Gastroesophageal sphincter (tissue), 4 donors: ENCODE data around the gene AP3D1. TPM values are rescaled to one million over a fixed set of nuclear protein-coding genes. Genes with fewer than 3 reads are reported as not detected.
A peak's percentile ranks its signal among the peaks of the same experiment; 100 is the strongest.

Experiments
- ATAC-seq: fragments of 150-250 bp; one replicate; pipeline ENCODE4 v1.9.1; 2016; ENCODE audit warnings: mild to moderate bottlenecking, moderate library complexity
- H3K27ac ChIP-seq, 4 donors: fragments of 200-600 bp; sonication (generic) in 3 of 4; 1 replicate in 3 of 4; 2 replicates in 1 of 4; pipeline ENCODE4 v1.5.1; 2016 to 2019
- H3K27me3 ChIP-seq: fragments of 200-600 bp; sonication (generic); one replicate; pipeline ENCODE4 v1.5.1; 2019
- H3K36me3 ChIP-seq, 2 donors: fragments of 200-600 bp; sonication (generic); one replicate each; pipeline ENCODE4 v1.5.1; 2019; ENCODE audit warnings: control low read depth in 1 of 2
- H3K4me1 ChIP-seq, 3 donors: fragments of 200-600 bp; sonication (generic); 1 replicate in 2 of 3; 2 replicates in 1 of 3; pipeline ENCODE4 v1.5.1; 2016 to 2019; ENCODE audit warnings: control low read depth in 2 of 3
- H3K4me3 ChIP-seq, 2 donors: fragments of 200-600 bp; sonication (generic); one replicate each; pipeline ENCODE4 v1.5.1; 2019; ENCODE audit warnings: mild to moderate bottlenecking in 1 of 2, moderate library complexity in 1 of 2
- H3K9me3 ChIP-seq, 3 donors: fragments of 200-600 bp; sonication (generic); one replicate each; pipeline ENCODE4 v1.5.1; 2017 to 2019; ENCODE audit warnings: control low read depth in 2 of 3
- CTCF ChIP-seq, 4 experiments: fragments of 200-600 bp in 2 of 4; fragments of 450-650 bp in 2 of 4; sonication (generic) in 1 of 4; IDR thresholded peaks; one replicate each; pipeline ENCODE4 v1.5.1; 2017 to 2019; ENCODE audit warnings: antibody characterized with exemption in 4 of 4, mild to moderate bottlenecking in 2 of 4, moderate library complexity in 2 of 4
- EP300 ChIP-seq: sonication (generic); formaldehyde crosslinking; IDR thresholded peaks from one replicate; pipeline ENCODE4 v1.6.1; 2017; ENCODE audit warnings: antibody characterized with exemption, mild to moderate bottlenecking
- POLR2A ChIP-seq, 2 donors: fragments of 450-650 bp; IDR thresholded peaks; one replicate each; pipeline ENCODE4 v1.6.1; 2017; ENCODE audit warnings: antibody characterized with exemption in 2 of 2, mild to moderate bottlenecking in 2 of 2, moderate library complexity in 1 of 2
- POLR2AphosphoS5 ChIP-seq: sonication (generic); formaldehyde crosslinking; IDR thresholded peaks from one replicate; pipeline ENCODE4 v1.6.1; 2017; ENCODE audit warnings: antibody characterized with exemption
- WGBS, 2 donors: methylation state at CpG; one replicate each; pipeline ENCODE4 v1.1.5; 2018; ENCODE audit warnings: low coverage in 1 of 2; 5-methylcytosine and 5-hydroxymethylcytosine counted together
- total RNA-seq, 4 donors: library from RNA; depleted of rRNA; stranded (reverse); fragments of >200 nt; gene quantifications; one replicate each; pipeline ENCODE4 v1.1.0, GENCODE V29; 2016

Gene AP3D1
- total RNA-seq, 4 donors from 2014 or later = 69.9 to 132 (median 73.8) TPM

GRCh38 chr19:2060884-2061494 is 90.4 kb downstream of the AP3D1 start:
- H3K4me1 ChIP-seq = peaks cover 0 to 90% (median 51%) of the 10 kb centered on the region in 3 donors
- no CpG with 5 or more reads among the region's 55 CpGs for WGBS, 2 donors

GRCh38 chr19:2059422-2060201 is 91.8 kb downstream of the AP3D1 start:
- peak; percentile 14 for ATAC-seq
- H3K4me3 ChIP-seq = peak overlapping the region in 1 of 2 donors; percentile 83

More at GRCh38 chr19:2060884-2061494, 90.4 kb downstream of the AP3D1 start:
- TF ChIP-seq EP300 (no peak), POLR2AphosphoS5 (peak; percentile 67), POLR2A (IDR thresholded peaks at IDR 0.05) (peak; percentile 89 to 95), CTCF (IDR thresholded peaks at IDR 0.05) (peak in 2 of 4 experiments; percentile 6 to 13)
- Histone ChIP-seq H3K36me3 (no peaks in the 10 kb centered on the region), H3K27me3 (no peaks in the 10 kb centered on the region), H3K9me3 (no peaks in the 10 kb centered on the region), H3K4me3 (peak overlapping the region; percentile 49 to 83), H3K27ac (peak overlapping the region; percentile 94 to 100 (median 99))
- peak; percentile 66 for ATAC-seq

GRCh38 chr19:2058570-2059421 is 92.6 kb downstream of the AP3D1 start:
- no peak overlapping the region for H3K4me3 ChIP-seq
- H3K4me1 ChIP-seq = peaks cover 0 to 94% (median 65%) of the 10 kb centered on the region in 3 donors
- TF ChIP-seq POLR2AphosphoS5 (no peak), EP300 (no peak), POLR2A (IDR thresholded peaks at IDR 0.05) (no peak), CTCF (IDR thresholded peaks at IDR 0.05) (no peak)
- no peaks in the 10 kb centered on the region for H3K9me3 ChIP-seq
- H3K27ac ChIP-seq = peak overlapping the region; percentile 94 to 100 (median 99)
- H3K36me3 ChIP-seq = no peaks in the 10 kb centered on the region
- H3K27me3 ChIP-seq = no peaks in the 10 kb centered on the region
- ATAC-seq = no peak
- 86 to 90% methylated on average over 4 to 11 of the region's 27 CpGs for WGBS, 2 donors

More at GRCh38 chr19:2059422-2060201, 91.8 kb downstream of the AP3D1 start:
- WGBS, 2 donors = 20% methylated on average over 1 of the region's 24 CpGs; no CpG with 5 or more reads in 1 of the 2 donors
- TF ChIP-seq EP300 = no peak
- peak in 1 of 2 donors; percentile 24 for TF ChIP-seq POLR2A (IDR thresholded peaks at IDR 0.05)
- TF ChIP-seq POLR2AphosphoS5 = peak; percentile 52
- Histone ChIP-seq H3K27me3 (no peaks in the 10 kb centered on the region), H3K27ac (peak overlapping the region; percentile 94 to 100 (median 99)), H3K4me1 (peaks cover 0 to 94% (median 62%) of the 10 kb centered on the region in 3 donors), H3K36me3 (no peaks in the 10 kb centered on the region), H3K9me3 (no peaks in the 10 kb centered on the region)

- no peaks in the 10 kb centered on the region for H3K9me3 ChIP-seq
- TF ChIP-seq POLR2AphosphoS5 (no peak), EP300 (no peak), POLR2A (IDR thresholded peaks at IDR 0.05) (no peak), CTCF (IDR thresholded peaks at IDR 0.05) (no peak)
- no peaks in the 10 kb centered on the region for H3K36me3 ChIP-seq
- H3K4me1 ChIP-seq = peaks cover 0 to 93% (median 67%) of the 10 kb centered on the region in 3 donors
- no peak for ATAC-seq
- H3K4me3 ChIP-seq = no peak overlapping the region
- H3K27me3 ChIP-seq = no peaks in the 10 kb centered on the region
- WGBS, 2 donors = 76 to 78% methylated on average over 3 to 4 of the region's 23 CpGs
- H3K27ac ChIP-seq = peak overlapping the region; percentile 98 to 100 (median 99)
These were observed 93.6 kb downstream of the AP3D1 start for GRCh38 chr19:2057484-2058469.
